ENCODE results near the gene STRN.
"Not testable (repeated sequence)": the region's sequence is repeated elsewhere in the genome, so short reads cannot be mapped to it uniquely, and the experiment has no call there.

The STRN gene

DNA sequence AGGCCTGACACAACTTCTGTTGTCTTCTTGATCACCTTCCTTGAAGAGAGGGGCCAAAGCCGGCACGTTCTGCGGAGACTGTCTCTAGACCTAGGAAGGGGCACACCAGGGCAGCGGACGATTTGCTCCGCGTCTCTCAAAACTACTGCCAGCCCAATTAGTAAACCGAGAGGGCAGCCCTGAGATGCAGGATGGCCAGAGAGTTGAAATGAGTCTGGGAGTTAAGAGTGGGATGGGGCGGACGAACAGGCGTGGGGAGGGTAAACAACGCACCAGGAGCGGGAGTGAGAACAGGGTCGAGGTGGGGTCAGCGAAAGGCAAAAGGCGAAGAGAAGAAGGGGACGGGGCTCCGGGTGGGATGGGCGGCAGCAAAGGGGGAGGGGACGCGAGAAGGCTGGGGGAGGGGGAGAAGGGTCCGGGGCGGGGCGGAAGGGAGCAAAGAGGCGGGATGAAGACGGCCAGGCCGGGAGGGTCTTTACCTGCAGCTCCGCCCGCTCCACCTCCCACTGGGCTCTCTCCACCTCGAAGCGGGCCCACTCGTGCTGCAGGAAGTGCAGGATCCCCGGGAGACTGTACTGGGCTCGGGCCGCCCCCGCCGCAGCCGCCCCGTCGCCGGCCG, 476 bp downstream of the STRN start:
- in situ Hi-C loops (cut with HindIII; ENCODE audit: low pct_ligation_motif_present, low pct_unique_long_range_greater_than_20kb, low sequenced_read_pairs): no loop called here
- peak; percentile 22 for DNase-seq

DNA sequence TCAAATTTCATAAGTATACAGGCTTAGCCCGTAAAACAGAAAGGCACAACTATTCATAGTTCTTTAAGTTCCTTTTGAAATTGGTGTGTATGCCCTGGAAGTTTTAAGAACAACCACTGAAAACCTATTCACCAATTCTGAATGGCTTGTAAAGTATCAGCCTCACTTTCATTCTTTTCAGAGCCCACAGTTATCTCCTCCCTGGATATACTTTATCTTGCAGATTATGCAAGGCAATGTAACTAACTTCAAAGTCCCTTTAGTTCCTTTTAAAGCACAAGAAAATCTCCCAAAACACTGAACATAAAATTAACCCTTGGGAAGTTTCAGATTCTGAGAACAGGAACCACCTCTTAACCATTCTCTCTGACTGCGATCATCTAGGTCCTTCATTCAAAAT, 1.1 kb downstream of the STRN start:
- in situ Hi-C loops (cut with HindIII; ENCODE audit: low pct_ligation_motif_present, low pct_unique_long_range_greater_than_20kb, low sequenced_read_pairs): no loop called here
- DNase-seq: no peak

DNA sequence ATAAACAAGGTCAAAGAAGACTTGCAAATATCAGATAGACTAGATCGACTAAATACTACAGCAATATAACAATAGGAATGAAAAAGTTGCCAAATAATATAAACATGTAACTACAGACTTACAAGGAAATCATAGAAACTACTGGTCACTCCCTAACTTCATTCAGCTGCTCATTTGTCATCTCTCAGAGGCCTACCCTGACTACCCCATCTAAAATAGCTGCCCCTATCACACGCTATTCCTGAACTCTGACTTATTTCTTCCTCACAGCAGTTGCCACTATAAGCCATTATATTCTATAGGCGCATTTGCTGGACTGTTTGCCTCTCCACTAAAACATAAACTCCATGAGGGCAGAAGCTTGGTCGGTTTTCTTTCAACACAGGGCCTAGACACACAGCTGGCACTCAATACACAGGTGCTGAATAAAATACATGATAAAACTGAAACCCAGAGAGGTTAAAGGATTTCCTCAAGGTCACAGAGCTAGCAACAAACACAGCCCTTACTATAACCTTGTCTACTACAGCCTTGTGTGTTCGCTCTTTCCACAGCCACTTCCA, 1.8 kb downstream of the STRN start:
- no peak for DNase-seq
- in situ Hi-C loops (cut with HindIII; ENCODE audit: low pct_ligation_motif_present, low pct_unique_long_range_greater_than_20kb, low sequenced_read_pairs): no loop called here

DNA sequence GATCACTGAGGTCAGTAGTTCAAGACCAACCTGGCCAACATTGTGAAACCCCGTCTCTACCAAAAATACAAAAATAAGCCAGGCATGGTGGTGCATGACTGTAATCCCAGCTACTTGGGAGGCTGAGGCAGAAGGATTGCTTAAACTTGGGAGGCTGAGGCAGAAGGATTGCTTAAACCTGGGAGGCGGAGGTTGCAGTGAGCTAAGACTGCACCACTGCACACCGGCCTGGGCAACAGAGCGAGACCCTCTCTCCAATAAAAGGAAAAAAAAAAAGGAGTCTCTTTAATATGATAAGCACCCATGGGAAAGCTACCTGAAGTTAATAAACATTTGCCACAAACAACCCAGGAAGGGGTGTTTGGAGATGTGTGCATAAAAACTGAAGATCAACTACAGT, 2.6 kb downstream of the STRN start:
- in situ Hi-C loops (cut with HindIII; ENCODE audit: low pct_ligation_motif_present, low pct_unique_long_range_greater_than_20kb, low sequenced_read_pairs): no loop called here
- no peak for DNase-seq

DNA sequence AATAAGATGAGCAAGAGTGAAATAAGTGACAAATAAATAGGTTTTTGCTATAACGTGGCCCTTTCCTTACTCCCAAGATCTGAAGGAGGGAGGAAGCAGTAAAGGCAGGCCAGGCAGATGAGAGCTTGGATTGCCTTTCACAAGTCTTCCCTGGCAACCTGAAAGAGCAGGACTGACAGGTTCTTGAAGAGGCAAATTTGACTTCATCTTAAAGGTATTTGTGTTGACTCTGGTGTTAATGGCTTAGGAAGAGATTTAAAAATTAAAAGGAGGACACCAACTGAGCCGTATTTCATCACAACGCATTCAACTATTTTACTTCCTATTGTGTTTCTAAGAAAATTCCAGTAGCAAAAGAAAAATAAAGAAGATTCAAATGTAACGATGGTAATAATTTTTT, 3.2 kb downstream of the STRN start:
- DNase-seq: no peak
- in situ Hi-C loops (cut with HindIII; ENCODE audit: low pct_ligation_motif_present, low pct_unique_long_range_greater_than_20kb, low sequenced_read_pairs): no loop called here

DNA sequence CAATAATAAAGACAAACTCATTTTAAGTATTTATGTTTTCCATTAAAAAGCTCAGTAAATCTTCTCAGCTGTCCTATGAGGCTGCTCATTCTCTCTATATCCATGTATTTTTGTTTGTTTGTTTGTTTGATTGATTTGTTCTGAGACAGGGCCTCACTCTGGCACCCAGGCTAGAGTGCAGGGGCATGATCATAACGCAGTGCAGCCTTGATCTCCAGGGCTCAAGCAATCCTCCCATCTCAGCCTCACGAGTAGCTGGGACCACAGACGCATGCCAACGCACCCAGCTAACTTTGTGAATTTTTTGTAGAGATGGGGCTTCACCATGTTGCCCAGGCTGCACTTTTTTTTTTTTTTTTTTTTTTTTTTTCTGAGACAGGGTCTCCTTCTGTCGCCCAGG, 5.6 kb downstream of the STRN start:
- DNase-seq: no peak
- in situ Hi-C loops (cut with HindIII; ENCODE audit: low pct_ligation_motif_present, low pct_unique_long_range_greater_than_20kb, low sequenced_read_pairs): no loop called here

DNA sequence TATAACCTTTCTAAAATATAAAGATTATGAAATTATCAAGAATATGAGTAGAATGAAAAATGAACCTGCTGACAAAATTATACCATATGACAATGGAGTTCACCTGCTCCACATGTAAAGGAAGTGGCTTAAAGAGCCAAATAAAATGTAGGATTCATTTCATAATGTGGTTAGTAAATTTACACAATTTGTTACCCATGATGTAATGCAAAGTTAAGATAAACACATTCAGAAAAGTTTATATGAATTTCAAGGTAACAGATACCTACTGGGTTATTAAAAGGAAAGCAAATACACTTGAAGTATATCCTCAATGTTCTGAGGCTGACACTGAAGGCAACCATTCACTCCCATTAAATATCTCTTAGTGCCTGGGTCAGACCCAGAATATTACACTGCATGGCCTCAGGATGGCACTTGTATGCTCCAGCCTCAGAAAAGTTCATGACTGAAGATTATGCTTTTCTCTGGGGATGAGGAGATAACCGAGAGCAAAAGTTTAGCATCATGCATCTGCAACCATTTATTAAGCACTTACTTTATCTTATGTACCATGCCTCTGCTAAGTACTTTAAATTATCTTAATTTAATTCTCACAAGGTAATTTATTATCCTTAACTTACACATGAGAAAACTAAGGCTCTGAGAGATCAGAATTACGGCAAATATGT, 6.2 kb downstream of the STRN start:
- DNase-seq: no peak
- in situ Hi-C loops (cut with HindIII; ENCODE audit: low pct_ligation_motif_present, low pct_unique_long_range_greater_than_20kb, low sequenced_read_pairs): no loop called here

DNA sequence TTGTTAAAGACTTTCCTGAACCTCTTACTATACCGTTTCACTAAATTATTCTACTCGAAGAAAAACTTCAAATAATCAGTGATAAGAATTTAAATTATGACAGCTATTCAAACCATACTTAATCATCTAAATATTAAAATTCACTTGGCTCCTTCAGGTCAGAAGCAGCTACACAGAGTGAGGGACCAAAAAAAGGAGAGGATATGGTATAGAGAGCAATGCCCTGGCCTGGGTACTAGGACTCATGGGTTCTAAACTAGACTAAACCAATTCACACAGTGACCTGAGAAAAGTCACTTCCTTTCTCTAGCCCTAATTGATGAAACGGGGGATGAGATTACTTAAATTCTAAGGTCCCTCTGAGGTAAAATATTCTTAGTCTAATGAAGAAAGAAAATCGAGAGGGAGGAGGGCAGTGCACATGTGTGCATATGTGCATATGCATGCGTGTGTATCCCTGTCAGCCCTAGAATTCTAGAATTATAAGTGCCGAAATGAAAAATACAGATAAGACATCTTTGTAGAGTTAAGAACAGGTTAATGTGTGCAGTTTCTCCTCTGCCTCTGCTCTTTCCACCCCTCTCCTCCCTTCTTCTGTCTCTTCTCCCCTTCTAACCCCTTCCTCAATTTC, 11.2 kb downstream of the STRN start:
- no peak for DNase-seq
- in situ Hi-C loops (cut with HindIII; ENCODE audit: low pct_ligation_motif_present, low pct_unique_long_range_greater_than_20kb, low sequenced_read_pairs): no loop called here

DNA sequence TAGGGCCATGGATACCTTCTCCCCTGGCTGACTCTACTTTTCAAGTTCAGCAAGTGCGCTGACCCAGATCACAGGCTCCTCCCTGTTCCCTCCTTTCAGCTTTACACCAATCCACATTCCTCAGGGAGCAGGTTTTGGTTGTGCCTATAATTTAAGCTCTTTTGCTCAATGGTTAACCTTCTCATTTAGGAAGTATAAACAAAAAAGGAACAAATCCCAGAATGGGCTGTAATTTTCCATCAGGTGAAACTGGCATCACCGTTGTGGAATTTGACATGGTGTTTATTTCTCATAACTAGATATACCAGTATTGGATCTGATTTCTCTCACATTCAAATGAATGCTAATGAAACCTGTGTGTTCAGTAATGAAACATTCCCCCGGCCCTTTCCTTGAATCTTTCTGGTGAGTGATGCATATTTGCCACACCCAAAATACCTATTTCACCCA, 13.6 kb downstream of the STRN start:
- in situ Hi-C loops (cut with HindIII; ENCODE audit: low pct_ligation_motif_present, low pct_unique_long_range_greater_than_20kb, low sequenced_read_pairs): no loop called here
- no peak for DNase-seq

DNA sequence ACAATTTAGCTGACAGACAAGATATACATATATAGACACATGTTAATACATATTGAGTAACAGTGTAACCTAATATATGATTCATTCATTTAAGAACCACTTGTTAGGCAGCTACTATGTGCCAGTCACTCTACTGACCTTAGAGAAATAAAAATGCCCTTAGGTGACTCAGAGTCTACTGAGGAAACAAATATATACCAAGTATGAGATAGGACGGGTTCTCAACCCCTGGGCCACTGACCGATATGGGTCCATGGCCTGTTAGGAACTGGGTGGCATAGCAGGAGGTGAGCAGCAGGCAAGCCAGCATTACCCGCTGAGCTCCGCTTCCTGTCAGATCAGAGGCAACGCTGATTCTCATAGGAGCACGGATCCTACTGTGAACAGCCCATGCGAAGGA, 14.8 kb downstream of the STRN start:
- in situ Hi-C loops (cut with HindIII; ENCODE audit: low pct_ligation_motif_present, low pct_unique_long_range_greater_than_20kb, low sequenced_read_pairs): no loop called here
- DNase-seq: peak; percentile 9

DNA sequence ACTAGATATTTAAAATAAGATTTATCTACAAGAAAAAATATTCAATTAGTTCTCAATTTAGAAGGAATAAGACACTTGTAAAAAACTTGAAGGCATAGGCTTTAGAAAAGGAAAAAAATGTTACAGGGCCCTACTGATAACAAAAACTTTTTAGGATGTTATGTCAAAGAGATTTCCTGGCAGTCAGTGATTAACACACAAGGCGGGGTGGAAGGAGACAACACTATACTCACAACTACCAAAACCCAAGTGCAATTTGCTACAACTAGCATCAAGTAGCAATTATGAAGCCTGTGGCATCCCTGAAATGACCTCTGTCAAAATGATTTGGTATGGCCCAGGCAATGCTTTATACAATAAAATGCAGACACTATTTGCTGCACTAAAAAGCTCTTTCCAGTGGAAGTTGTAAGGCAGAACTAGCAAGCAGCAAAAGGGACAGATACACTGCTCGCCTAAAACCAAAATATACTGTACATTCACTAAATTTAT, 15.3 kb downstream of the STRN start:
- in situ Hi-C loops (cut with HindIII; ENCODE audit: low pct_ligation_motif_present, low pct_unique_long_range_greater_than_20kb, low sequenced_read_pairs): no loop called here
- DNase-seq: no peak

DNA sequence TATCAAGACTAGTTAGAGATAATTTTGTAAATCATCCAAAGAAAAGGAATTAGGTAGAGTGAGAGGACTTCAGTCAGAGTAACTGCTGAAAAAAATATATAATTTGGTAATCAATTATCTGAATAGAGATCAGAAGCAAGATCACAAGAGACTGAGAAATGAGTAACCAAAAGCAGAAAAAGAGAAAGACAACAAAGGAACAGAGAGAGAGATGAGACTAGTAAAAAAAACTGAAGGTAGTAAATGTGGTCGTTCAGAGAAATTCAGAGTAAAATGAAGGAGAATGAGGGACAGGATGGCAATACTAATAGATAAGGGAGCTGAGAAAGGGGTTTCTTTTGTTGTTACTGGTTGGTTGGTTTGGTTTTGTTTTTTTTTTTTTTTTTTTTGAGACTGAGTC, 16.5 kb downstream of the STRN start:
- DNase-seq: no peak

DNA sequence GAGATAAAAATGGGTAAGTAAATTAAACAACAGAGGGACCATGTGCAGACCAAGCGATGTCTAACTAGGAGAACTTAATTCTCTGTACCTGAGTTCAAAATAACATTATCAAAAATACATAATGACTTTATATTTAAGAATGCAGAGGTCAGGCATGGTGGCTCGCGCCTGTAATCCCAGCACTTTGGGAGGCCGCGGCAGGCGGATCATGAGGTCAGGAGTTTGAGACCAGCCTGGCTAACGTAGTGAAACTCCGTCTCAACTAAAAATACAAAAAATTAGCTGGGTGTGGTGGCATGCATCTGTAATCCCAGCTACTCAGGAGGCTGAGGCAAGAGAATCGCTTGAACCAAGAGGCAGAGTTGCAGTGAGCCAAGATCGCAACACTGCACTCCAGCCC, 21.1 kb downstream of the STRN start:
- in situ Hi-C loops (cut with HindIII; ENCODE audit: low pct_ligation_motif_present, low pct_unique_long_range_greater_than_20kb, low sequenced_read_pairs); DNase-seq: not testable (repeated sequence)

More for the DNA sequence above, 16.5 kb downstream of the STRN start:
- in situ Hi-C loops (cut with HindIII; ENCODE audit: low pct_ligation_motif_present, low pct_unique_long_range_greater_than_20kb, low sequenced_read_pairs): no loop called here

DNA sequence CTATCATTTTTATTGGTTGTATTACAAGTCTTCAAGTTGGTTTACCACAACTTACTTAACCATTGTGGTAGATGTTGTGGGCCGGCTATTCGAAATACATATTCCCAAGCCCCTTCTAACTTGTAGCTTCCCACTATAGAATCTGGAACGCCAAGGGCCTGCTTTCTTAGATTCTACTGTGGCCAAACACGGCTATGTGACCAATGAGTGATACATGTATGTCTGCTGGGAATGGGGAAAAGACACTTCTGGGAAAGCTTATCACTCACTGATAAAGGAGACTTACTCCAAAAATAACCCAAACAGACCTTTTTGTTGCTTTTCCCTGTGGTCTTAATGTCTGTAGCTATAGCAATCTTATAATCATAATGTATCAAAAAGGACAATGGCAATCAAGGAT, 24.5 kb downstream of the STRN start:
- in situ Hi-C loops (cut with HindIII; ENCODE audit: low pct_ligation_motif_present, low pct_unique_long_range_greater_than_20kb, low sequenced_read_pairs): no loop called here
- no peak for DNase-seq

DNA sequence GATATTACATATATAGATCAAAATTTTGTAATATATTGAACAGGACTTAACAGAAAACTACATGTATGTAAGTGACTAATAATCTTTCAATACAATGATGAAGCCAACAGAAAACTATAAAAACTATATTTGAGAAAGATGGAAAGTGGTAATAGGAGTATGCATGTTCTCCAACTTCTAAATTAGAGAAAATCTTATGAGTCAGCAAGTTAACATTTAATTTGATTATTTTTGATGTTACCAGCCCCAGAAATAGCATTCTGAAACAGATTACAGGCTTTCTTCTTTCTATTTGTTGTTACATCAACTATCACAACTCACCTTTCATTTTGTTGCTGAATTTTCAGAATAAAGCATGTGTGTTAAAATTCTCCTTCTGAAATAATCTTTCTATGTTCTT, 29.8 kb downstream of the STRN start:
- in situ Hi-C loops (cut with HindIII; ENCODE audit: low pct_ligation_motif_present, low pct_unique_long_range_greater_than_20kb, low sequenced_read_pairs); DNase-seq: not testable (repeated sequence)

DNA sequence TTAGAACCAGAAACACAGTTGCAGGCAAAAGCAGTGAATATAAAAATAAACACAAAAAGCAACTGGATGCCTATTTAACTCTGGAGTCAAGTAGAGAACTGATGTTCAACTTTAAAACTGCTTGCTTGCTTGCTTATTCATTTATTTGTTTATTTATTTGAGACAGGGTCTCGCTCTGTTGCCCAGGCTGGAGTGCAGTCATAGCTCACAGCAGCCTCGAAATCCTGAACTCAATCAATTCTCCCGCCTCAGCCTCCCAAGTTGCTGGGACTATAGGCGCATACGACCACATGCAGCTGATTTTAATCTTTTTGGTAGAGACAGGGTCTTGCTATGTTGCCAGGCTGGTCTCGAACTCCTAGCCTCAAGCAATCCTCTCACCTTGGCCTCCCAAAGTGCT, 34.6 kb downstream of the STRN start:
- DNase-seq; in situ Hi-C loops (cut with HindIII; ENCODE audit: low pct_ligation_motif_present, low pct_unique_long_range_greater_than_20kb, low sequenced_read_pairs): not testable (repeated sequence)

DNA sequence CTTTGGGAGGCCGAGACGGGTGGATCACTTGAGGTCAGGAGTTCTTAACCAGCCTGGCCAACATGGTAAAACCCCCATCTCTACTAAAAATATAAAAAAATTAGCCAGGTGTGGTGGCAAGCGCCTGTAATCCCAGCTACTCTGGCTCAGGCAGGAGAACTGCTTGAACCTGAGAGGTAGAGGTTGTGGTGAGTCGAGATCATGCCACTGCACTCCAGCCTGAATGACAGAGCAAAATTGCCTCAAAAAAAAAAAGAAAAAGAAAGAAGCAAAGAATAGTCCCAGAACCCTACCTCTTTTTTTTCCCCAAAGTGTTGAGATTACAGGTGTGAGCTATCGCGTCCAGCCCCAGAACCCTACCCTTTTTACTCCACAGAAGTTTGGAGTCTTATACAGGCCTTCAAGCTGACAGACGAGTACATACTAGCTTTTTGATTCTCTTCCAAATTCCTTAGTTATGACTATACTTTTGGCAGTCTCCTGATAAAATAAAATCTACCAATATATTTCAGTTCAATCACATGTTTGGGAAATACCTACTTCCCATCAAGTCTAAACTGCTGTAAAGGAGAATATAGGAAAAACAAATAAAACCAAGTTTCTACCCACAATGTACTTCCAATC, 35.4 kb downstream of the STRN start:
- peak; percentile 13 for DNase-seq
- in situ Hi-C loops (cut with HindIII; ENCODE audit: low pct_ligation_motif_present, low pct_unique_long_range_greater_than_20kb, low sequenced_read_pairs): not testable (repeated sequence)

DNA sequence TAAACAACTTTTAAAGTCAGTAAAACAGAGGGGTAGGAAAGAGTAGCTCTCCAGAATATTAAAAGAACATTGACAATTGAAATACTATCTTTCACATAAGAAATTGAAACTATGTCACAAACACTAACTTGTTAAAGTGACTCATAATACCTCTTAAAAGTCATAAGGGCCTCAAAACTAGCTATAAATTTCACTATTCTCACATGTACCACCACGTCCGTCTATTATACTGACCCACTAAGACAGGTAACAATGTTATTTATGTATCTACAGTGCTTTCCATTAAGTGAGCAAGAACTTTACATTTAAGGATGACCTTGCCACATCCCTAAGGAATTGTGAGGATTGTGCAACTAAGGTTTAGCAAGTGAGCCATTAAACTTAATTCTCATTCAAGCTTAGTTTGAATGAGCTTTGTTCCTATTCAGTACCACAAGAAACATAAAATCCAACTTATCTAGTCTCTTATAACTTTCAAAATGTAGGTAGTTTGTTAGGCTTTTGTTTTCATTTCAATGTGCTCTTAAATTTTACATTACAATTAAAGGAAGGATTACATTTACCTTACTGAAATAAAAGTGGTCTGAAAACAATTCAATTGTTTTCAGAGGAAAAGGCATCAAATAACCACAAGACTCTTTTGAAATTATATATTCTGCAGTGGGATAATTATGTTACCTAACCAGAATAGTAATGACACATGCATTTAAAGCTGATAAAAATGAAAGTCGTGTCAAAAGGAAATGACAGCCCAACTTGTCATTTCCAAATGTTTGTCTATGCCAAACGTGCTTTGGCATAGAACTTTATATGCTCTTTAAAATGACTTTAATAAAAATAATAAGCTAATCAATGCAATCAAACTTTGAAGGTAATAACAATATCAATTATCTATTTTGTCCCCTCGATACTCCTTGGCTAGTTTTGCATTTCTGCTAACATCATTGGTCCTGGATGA, 39.9 kb downstream of the STRN start:
- DNase-seq: peak; percentile 27
- in situ Hi-C loops (cut with HindIII; ENCODE audit: low pct_ligation_motif_present, low pct_unique_long_range_greater_than_20kb, low sequenced_read_pairs): not testable (repeated sequence)

All from ACHN (cell line).